ENCODE measurements around the gene RCBTB1.
"Not testable (repeated sequence)": the region's sequence is repeated elsewhere in the genome, so short reads cannot be mapped to it uniquely, and the experiment has no call there.

Gene RCBTB1

GRCh38 chr13:49602615-49603014 lies 17.3 kb upstream of the RCBTB1 start:
- DNase-seq: not testable (repeated sequence)

- no peak for DNase-seq
Measured at GRCh38 chr13:49602005-49602404, 16.6 kb upstream of the RCBTB1 start.

- peak; percentile 39 for DNase-seq
Measured at GRCh38 chr13:49597043-49597641, 11.8 kb upstream of the RCBTB1 start.

- no peak for DNase-seq
Measured at GRCh38 chr13:49596221-49596620, 10.9 kb upstream of the RCBTB1 start.

- DNase-seq: no peak
Measured at GRCh38 chr13:49594576-49594975, 9.2 kb upstream of the RCBTB1 start.

- DNase-seq: not testable (repeated sequence)
Measured at GRCh38 chr13:49593876-49594275, 8.5 kb upstream of the RCBTB1 start.

- DNase-seq: not testable (repeated sequence)
Measured at GRCh38 chr13:49590714-49591113, 5.4 kb upstream of the RCBTB1 start.

GRCh38 chr13:49587311-49587847 lies 2.0 kb upstream of the RCBTB1 start:
- DNase-seq: no peak

GRCh38 chr13:49586717-49587116 lies 1.4 kb upstream of the RCBTB1 start:
- no peak for DNase-seq

GRCh38 chr13:49584771-49585182 lies 581 bp downstream of the RCBTB1 start:
- peak; percentile 45 for DNase-seq

- no peak for DNase-seq
Measured at GRCh38 chr13:49580980-49581680, 4.2 kb downstream of the RCBTB1 start.

GRCh38 chr13:49579501-49579900 lies 5.9 kb downstream of the RCBTB1 start:
- no peak for DNase-seq

GRCh38 chr13:49571299-49572240 lies 13.8 kb downstream of the RCBTB1 start:
- DNase-seq: no peak

- DNase-seq: no peak
Measured at GRCh38 chr13:49569993-49570689, 15.2 kb downstream of the RCBTB1 start.

- DNase-seq: peak; percentile 88
Measured at GRCh38 chr13:49567491-49567890, 17.9 kb downstream of the RCBTB1 start.

GRCh38 chr13:49566461-49566860 lies 18.9 kb downstream of the RCBTB1 start:
- peak; percentile 72 for DNase-seq

GRCh38 chr13:49565461-49565860 lies 19.9 kb downstream of the RCBTB1 start:
- DNase-seq: not testable (repeated sequence)

- DNase-seq: peak; percentile 32
Measured at GRCh38 chr13:49563516-49563915, 21.8 kb downstream of the RCBTB1 start.

- DNase-seq: no peak
Measured at GRCh38 chr13:49561062-49561410, 24.3 kb downstream of the RCBTB1 start.

- no peak for DNase-seq
Measured at GRCh38 chr13:49560270-49561061, 24.9 kb downstream of the RCBTB1 start.

- no peak for DNase-seq
Measured at GRCh38 chr13:49559006-49559405, 26.4 kb downstream of the RCBTB1 start.

GRCh38 chr13:49554387-49554786 lies 31.0 kb downstream of the RCBTB1 start:
- no peak for DNase-seq

Measured in OCI-M1 (cell line).